HG03521 (cell line): ENCODE results near the gene APP.

Experiments used
- ATAC-seq: cut with Tn5 transposase; IDR thresholded peaks from one replicate; pipeline ENCODE4 v1.9.1; 2021; ENCODE audit warnings: mild to moderate bottlenecking, moderate library complexity; ENCODE audit not compliant: unreplicated experiment

APP gene

GRCh38 chr21:26170471-26171257 lies at the start of gene APP:
APP (minus strand) TSS chr21:26170770; CDS start chr21:26170620, 150 bp downstream.
- ATAC-seq, result peak; percentile 76

- ATAC-seq, result no peak
Measured at GRCh38 chr21:26212220-26212619, 41.6 kb upstream of the APP start.

- ATAC-seq, result no peak
Measured at GRCh38 chr21:26210614-26211013, 40.0 kb upstream of the APP start.

DNA sequence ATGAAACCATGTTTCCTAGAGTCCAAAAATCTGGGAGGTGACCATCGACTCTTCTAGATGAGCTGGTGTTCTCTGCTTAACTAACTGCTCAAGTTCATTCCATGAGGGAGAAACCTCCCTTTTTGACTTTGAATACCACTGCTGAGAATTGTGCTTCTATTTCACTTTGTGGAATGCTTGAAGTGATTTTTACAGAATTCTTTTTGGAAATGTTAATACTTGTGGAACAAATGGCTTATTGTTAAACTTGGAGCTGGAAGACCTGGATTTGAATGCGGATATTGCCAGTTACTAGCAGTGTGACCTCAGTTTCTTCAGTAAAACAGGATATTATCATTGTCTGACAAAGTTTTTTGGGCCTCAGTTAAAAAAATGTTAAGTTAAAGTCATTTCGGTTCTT lies 36.5 kb upstream of the APP start:
- ATAC-seq, result no peak

DNA sequence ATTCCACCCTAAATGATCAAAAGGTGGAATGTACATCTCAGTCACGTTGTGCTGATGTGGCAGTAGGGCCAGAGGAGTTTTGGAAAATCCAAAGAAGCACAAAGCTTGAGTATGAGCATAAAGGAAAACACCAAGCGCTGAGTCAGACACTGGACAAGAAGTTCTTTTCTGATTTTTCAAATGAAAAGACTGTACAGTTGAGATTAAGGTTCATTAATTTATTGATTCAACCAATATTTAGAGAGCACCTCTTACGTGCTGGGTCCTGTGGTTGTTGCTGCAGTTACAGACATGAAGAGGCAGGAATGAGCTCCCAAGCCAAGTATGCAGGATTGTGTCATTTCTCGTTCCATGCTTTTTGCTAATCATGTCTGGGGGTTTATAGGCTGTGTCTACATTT lies 28.9 kb upstream of the APP start:
- no peak for ATAC-seq

GRCh38 chr21:26195708-26196107 lies 25.1 kb upstream of the APP start:
- no peak for ATAC-seq

DNA sequence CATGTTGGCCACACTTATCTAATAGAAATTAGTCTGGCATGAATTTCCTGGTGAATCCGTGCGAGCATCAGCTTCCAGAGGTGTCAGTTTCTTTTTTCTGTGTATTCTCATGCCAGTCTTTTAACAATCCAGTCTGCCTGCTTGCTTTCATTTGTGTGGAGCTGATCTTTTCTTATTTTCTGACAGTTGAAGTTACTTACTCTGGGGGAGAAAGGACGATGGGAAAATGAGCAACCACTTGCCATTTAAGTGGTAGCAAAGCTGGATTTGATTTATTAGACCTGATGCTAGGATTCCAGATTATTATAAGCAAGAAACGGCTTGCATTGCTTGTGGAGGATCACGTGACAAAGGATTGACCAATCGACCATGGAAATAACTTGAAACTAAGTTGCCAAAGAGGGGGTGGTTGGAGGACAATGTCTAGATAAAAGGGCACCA lies 24.3 kb upstream of the APP start:
- ATAC-seq, result no peak

- ATAC-seq, result no peak
Measured at GRCh38 chr21:26194326-26194725, 23.8 kb upstream of the APP start.

DNA sequence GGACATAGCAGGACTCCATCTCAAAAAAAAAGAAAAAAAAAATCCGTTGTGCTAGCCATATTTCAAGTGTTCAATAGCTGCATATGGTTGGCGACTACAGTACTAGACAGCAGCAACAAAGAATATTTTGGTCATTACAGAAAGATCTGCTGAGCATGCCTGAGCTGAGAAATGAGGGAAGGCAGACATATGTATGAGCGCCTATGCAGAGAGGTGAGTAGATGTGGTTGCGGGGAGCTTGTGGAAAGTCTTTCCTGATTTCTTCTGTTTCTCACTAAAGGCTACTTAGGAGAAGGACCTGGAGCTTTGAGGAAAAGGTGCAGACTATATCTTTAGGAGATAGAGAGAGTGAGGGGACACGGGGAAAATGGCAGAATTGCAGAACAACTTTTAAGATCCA lies 21.0 kb upstream of the APP start:
- no peak for ATAC-seq

DNA sequence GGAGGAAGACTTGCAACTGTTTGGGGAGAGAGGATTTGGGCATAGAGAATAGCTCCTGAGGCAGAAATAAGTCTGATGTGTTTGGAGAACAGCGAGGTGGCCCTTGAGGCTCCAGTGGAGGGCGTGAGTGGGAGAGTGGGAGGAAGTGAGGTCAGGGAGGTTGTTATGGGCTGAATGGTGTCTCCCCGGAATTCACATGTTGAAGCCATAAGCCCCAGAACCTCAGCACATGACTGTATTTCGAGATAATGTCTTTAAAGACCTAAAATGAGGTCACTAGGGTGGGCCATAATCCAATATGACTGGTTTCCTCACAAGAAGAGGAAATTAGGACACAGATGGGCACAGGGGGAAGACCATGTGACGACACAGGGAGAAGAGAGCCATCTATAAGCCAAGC lies 17.9 kb upstream of the APP start:
- ATAC-seq, result no peak

- ATAC-seq, result no peak
Measured at GRCh38 chr21:26185446-26185845, 14.9 kb upstream of the APP start.

- no peak for ATAC-seq
Measured at GRCh38 chr21:26185021-26185420, 14.5 kb upstream of the APP start.

DNA sequence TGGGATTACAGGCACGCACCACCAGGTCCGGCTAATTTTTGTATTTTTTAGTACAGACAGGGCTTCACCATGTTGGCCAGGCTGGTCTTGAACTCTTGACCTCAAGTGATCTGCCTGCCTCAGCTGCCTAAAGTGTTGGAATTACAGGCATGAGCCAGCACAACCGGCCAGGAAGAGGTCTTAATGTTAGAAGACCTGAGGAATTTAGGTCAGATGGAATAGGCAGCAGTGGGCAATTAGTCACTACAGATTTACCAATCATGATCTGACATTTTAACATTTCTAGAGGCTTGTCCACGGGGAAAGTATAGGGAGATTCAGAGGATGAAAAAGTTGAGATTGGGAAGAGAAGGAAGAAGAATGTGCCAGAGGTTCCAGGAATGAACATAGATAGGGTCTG lies 8.9 kb upstream of the APP start:
- no peak for ATAC-seq

GRCh38 chr21:26177746-26178426 lies 7.3 kb upstream of the APP start:
- no peak for ATAC-seq

GRCh38 chr21:26177187-26177586 lies 6.6 kb upstream of the APP start:
- ATAC-seq, result no peak

- ATAC-seq, result no peak
Measured at GRCh38 chr21:26171258-26172100, 909 bp upstream of the APP start.

GRCh38 chr21:26169611-26170470 lies 729 bp downstream of the APP start:
- peak; percentile 35 for ATAC-seq

DNA sequence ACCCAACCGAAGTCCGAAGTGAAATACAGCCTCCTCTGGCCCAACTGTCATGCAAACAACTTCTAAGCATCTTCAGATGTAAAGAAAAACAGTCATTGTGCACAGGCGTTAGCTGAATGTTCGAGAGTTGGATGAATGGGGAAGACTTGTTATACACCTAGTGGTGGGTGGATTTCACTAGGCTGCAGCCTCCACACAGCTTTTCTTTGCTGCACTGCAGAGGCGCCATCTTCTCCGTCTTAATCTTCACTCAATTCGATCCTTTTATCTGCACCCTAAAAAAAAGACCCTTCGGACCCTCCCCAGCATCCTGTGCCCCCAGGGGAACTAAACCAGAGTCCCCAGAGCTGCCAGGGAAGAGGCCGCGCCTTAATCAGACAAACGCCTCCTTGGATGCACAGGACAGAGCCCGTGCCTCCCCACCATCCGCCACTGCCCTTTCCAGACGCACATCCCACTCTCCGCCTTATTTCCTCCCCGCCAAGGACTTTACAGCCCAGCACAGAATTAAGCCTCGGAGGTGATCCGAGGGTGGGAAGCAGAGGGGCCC lies 1.4 kb downstream of the APP start:
- ATAC-seq, result peak; percentile 40

- no peak for ATAC-seq
Measured at GRCh38 chr21:26168371-26168770, 2.2 kb downstream of the APP start.

DNA sequence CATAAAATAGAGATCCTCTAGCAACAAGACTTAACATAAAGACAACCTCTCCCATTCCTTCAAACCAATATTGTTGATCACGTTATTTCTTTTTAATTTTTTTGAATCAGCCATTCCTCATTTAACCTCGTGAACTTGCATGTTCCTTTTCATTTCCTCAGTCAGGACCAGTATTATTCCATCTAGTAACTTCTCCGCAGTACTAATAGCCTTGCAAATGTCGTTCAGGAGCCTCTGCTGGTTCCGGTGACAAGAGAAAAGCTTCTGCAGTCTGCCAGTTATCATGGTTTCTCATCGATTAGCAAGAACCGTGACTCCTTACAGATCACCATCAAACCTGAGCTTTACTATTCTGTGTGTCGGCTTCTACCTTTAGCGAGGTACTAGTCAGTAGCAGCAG lies 3.0 kb downstream of the APP start:
- no peak for ATAC-seq
